Measurements from ENCODE around the gene LRG1.

LRG1 gene

DNA sequence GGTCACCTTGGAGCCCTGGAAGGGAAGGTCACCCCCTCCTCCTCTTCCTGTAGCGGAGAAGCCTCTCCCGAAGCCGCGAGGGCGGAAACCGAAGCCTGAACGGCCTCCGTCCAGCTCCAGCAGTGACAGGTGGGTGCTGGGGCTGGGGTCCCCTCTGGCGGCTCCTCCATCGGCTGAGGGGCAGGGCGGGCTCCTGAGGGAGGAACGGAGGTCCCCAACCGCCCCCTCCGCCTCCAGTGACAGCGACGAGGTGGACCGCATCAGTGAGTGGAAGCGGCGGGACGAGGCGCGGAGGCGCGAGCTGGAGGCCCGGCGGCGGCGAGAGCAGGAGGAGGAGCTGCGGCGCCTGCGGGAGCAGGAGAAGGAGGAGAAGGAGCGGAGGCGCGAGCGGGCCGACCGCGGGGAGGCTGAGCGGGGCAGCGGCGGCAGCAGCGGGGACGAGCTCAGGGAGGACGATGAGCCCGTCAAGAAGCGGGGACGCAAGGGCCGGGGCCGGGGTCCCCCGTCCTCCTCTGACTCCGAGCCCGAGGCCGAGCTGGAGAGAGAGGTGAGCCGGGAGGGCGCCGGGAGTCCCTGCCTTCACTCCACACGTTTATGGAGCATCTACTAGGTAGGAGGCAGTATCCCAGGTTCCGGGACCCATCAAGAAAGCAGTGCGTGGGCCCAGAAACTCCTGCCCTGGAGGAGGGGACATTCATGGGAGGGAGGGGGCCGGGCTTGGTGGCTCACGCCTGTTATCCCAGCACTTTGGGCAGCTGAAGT is 45.7 kb downstream of the LRG1 start:
- no peak overlapping the region for H3K27ac ChIP-seq (ENCODE audit: low read length)
- H3K9ac ChIP-seq (ENCODE audit: low read length) = no peak overlapping the region
- H3K4me1 ChIP-seq (ENCODE audit: control insufficient read depth, low read depth, low read length) = no peaks in the 10 kb centered on the region
- H3K9me3 ChIP-seq (ENCODE audit: control insufficient read depth, low read depth, low read length) = no peaks in the 10 kb centered on the region
- H3K4me3 ChIP-seq (ENCODE audit: low read length) = no peak overlapping the region
- H3K36me3 ChIP-seq (ENCODE audit: control insufficient read depth, low read depth, low read length) = peaks cover 59% of the 10 kb centered on the region
- no peaks in the 10 kb centered on the region for H3K27me3 ChIP-seq (ENCODE audit: control insufficient read depth, insufficient read depth, low read length)

DNA sequence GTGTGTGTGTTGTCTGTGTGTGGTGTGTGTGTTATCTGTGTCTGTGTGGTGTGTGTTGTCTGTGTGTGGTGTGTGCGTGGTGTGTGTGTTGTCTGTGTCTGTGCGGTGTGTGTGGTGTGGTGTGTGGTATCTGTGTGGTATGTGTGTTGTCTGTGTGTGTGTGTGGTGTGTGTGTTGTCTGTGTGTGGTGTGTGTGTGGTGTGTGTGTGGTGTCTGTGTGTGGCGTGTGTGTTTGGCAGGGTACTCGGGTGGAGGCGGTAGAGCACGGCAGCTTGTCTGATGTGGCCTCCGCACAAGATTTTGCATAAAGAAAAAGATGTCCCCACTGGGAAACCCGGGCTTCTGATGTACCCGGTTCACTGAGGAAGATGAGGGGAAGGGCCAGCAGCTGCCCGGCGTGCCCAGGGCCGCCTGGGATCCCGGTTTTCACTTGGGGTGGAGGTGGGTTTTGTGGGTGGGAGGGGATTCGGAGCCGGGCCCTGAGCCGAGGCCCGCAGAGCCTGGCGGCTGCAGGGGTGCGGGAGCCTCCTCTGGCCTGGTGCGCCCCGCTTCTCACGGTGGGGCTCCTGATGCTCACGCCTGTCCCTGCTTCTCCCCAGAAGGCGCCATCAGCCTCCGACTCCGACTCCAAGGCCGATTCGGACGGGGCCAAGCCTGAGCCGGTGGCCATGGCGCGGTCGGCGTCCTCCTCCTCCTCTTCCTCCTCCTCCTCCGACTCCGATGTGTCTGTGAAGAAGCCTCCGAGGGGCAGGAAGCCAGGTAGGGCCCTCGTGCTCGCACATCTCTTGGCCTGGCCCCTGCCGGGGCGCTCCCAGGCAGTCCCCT is 46.5 kb downstream of the LRG1 start:
- Histone ChIP-seq H3K36me3 (ENCODE audit: control insufficient read depth, low read depth, low read length) (peaks cover 58% of the 10 kb centered on the region), H3K9me3 (ENCODE audit: control insufficient read depth, low read depth, low read length) (no peaks in the 10 kb centered on the region), H3K4me1 (ENCODE audit: control insufficient read depth, low read depth, low read length) (no peaks in the 10 kb centered on the region), H3K4me3 (ENCODE audit: low read length) (no peak overlapping the region), H3K27me3 (ENCODE audit: control insufficient read depth, insufficient read depth, low read length) (no peaks in the 10 kb centered on the region), H3K9ac (ENCODE audit: low read length) (no peak overlapping the region), H3K27ac (ENCODE audit: low read length) (no peak overlapping the region)

DNA sequence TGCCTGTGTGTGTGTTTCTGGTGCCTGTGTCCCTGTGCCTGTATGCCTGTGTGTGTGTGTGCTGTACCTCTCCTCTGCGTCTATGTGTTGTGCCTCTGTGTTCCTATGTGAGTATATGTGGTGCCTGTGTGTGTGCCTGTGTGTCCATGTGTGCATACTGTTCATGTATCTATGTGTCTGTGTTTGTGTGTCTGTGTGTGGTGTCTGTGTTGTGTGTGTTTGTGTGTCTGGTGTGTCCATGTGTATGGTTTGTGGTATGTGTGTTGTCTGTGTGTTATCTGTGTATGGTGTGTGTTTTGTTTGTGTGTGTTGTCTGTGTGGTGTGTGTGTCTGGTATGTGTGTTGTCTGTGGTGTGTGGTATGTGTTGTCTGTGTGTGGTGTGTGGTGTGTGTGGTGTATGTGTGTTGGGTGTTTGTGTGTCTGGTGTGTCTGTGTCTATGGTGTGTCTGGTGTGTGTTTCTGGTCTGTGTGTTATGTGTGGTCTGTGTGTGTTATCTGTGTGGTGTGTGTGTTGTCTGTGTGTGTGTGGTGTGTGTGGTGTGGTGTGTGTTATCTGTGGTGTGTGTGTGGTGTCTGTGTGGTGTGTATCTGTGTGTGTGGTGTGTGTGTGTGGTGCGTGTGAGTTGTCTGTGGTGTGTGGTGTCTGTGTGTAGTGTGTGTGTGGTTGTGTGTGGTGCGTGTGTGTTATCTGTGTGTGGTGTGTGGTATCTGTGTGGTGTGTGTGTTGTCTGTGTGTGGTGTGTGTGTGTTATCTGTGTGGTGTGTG is 47.3 kb downstream of the LRG1 start:
- Histone ChIP-seq H3K4me3 (ENCODE audit: low read length) (no peak overlapping the region), H3K4me1 (ENCODE audit: control insufficient read depth, low read depth, low read length) (no peaks in the 10 kb centered on the region), H3K27me3 (ENCODE audit: control insufficient read depth, insufficient read depth, low read length) (no peaks in the 10 kb centered on the region), H3K36me3 (ENCODE audit: control insufficient read depth, low read depth, low read length) (peaks cover 53% of the 10 kb centered on the region), H3K27ac (ENCODE audit: low read length) (no peak overlapping the region), H3K9ac (ENCODE audit: low read length) (no peak overlapping the region), H3K9me3 (ENCODE audit: control insufficient read depth, low read depth, low read length) (no peaks in the 10 kb centered on the region)

DNA sequence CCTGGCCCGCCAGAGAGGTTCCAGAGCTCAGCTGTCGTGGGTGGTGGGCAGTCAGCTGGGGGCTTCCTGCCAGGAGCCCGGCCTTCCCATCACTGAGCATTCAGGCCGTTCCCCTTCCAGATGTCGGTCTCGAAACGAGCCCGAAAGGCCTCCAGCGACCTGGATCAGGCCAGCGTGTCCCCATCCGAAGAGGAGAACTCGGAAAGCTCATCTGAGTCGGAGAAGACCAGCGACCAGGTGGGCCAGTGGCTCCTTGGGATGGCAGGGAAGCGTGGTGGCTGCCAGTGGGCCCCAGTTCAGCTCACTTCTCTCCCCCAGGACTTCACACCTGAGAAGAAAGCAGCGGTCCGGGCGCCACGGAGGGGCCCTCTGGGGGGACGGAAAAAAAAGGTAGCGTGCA is 48.4 kb downstream of the LRG1 start:
- H3K36me3 ChIP-seq (ENCODE audit: control insufficient read depth, low read depth, low read length) = peaks cover 48% of the 10 kb centered on the region

DNA sequence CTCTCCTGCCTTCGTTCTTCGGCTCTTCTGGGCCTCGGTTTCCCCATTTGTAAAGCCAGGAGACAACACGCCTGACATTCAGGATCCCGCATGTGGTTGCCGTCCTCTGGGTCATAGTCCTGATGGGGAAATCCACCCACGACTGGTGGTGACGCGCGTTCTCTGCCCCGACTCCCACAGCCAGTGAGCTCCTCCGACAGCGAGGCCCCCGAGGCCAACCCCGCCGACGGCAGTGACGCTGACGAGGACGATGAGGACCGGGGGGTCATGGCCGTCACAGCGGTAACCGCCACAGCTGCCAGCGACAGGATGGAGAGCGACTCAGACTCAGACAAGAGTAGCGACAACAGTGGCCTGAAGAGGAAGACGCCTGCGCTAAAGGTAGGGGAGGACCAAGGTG is 51.3 kb downstream of the LRG1 start:
- Histone ChIP-seq H3K9ac (ENCODE audit: low read length) (no peak overlapping the region), H3K4me3 (ENCODE audit: low read length) (no peak overlapping the region), H3K27me3 (ENCODE audit: control insufficient read depth, insufficient read depth, low read length) (no peaks in the 10 kb centered on the region), H3K36me3 (ENCODE audit: control insufficient read depth, low read depth, low read length) (peaks cover 31% of the 10 kb centered on the region), H3K4me1 (ENCODE audit: control insufficient read depth, low read depth, low read length) (no peaks in the 10 kb centered on the region), H3K9me3 (ENCODE audit: control insufficient read depth, low read depth, low read length) (no peaks in the 10 kb centered on the region), H3K27ac (ENCODE audit: low read length) (no peak overlapping the region)

More for the DNA sequence above, 48.4 kb downstream of the LRG1 start:
- H3K4me3 ChIP-seq (ENCODE audit: low read length) = no peak overlapping the region
- no peak overlapping the region for H3K9ac ChIP-seq (ENCODE audit: low read length)
- no peak overlapping the region for H3K27ac ChIP-seq (ENCODE audit: low read length)
- H3K4me1 ChIP-seq (ENCODE audit: control insufficient read depth, low read depth, low read length) = no peaks in the 10 kb centered on the region
- no peaks in the 10 kb centered on the region for H3K27me3 ChIP-seq (ENCODE audit: control insufficient read depth, insufficient read depth, low read length)
- H3K9me3 ChIP-seq (ENCODE audit: control insufficient read depth, low read depth, low read length) = no peaks in the 10 kb centered on the region

DNA sequence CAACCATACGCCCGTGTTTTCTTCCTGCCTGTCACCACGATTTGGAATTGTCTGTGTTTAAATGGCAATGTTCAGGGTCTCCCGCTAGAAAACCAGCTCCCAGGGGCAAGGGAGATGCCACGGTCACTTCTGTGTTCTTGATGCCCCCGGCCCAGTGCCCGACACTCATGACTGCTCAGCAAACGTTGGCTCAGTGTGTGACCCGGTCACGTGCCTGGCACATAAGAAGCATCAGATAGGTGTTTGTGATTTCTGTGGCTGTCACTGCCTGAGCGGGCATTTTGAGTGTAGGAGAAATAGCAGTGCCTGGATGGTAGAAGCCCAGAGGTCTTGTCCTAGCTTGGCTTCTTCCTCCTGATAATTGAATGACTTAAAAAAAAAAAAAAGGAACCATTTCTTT is 52.3 kb downstream of the LRG1 start:
- no peaks in the 10 kb centered on the region for H3K9me3 ChIP-seq (ENCODE audit: control insufficient read depth, low read depth, low read length)
- no peak overlapping the region for H3K27ac ChIP-seq (ENCODE audit: low read length)
- no peak overlapping the region for H3K9ac ChIP-seq (ENCODE audit: low read length)
- H3K27me3 ChIP-seq (ENCODE audit: control insufficient read depth, insufficient read depth, low read length) = no peaks in the 10 kb centered on the region
- no peaks in the 10 kb centered on the region for H3K4me1 ChIP-seq (ENCODE audit: control insufficient read depth, low read depth, low read length)
- H3K36me3 ChIP-seq (ENCODE audit: control insufficient read depth, low read depth, low read length) = peaks cover 24% of the 10 kb centered on the region
- H3K4me3 ChIP-seq (ENCODE audit: low read length) = no peak overlapping the region
